HS-27A (cell line): ENCODE results near the gene TRPC3.

Source experiments
- DNase-seq: peaks from one replicate; pipeline ENCODE4 v3.0.0-alpha.2; 2012; ENCODE audit warnings: low read depth, missing footprints

Gene TRPC3

DNA sequence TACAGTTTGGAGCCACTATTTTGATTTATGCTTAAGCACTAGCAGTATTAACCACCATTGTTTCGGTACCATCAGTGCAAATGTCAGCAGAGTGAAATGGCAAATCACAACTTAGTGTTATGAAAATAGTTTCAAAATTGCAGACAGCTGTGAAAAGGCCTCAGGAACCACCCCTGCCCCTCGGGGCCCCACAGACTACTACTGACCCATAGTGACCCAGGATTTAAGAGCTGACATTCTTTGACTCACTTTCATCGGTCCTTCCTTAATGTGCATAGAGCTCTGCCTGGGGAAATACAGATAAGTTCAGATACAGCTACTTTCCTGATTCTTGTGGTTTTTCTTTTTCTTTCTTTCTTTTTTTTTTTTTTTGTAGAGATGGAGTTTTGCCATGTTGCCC is 78.3 kb downstream of the TRPC3 start:
- no peak for DNase-seq

DNA sequence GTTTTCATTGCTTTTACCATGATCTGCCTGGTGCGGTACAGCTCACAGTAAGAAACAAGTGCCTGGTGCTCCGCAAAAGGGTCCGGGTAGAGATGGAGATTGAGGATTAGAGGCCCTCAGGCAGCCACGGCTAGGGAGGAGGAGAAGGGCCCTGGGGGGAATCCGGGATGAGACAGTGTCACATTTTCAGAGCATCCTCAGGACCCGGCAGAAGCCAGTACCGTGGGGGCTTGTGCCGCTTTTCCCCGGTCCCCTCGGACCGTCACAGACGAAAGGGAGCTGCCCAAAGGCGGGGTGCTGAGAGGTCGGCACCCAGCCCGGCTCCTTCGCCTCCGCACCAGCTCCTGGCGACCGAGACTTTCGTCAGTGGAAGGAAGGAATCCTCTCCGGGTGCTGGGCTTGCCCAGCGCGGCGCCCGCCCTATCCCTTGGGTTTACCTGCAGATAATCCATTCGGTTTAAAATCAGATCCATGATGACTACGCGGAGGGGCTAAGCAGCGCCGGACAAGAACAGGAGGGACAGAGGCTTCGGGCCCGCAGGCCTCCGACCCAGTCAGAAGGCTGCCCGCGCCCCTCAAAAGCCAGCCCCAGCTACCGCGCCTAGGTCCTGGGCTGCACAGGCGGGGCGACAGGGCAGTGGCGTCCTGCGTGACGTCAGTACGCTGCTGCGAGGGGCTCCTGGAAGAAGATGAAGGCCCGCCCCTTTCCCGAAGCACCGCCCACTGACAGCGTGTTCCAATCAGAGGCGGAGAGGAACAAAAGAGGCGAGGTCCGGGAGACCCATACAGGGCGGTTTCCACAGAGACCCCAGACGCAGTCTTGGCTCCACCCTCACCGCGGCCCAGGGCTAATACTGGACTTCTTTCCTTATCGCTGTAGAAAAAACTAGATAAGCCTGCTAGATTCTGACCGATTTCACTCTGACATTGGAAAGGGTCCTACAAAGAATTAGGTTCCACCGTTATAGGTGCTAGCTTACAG is 81.7 kb downstream of the TRPC3 start, which contains the start of gene BBS7:
TSS of gene BBS7 (minus strand) at position 634 of the 982 bp plus-strand sequence. CDS start at position 473, 161 bp downstream.
- DNase-seq: peak; percentile 76

- DNase-seq: no peak
Measured at GRCh38 chr4:121863799-121864198, 88.1 kb downstream of the TRPC3 start.

GRCh38 chr4:121861426-121861825 is 90.4 kb downstream of the TRPC3 start:
- DNase-seq: no peak

DNA sequence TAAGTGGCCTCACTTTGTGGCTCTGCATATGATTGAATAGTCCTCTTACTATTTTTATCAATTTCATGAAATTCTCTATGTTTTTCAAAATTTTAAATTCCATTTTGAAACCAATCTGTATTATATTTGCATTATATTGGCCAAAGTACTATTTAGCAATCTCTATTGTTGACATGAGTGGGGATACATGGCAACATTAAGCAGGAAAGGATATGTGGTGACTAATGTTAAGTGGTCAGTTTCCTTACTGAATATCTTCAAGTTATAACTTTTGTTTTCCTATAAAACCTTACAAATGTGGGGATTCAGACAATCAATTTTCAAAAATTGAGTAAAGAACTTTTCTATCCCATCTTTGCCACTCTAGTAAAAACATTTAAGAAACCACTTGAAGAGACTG is 91.7 kb downstream of the TRPC3 start:
- no peak for DNase-seq

DNA sequence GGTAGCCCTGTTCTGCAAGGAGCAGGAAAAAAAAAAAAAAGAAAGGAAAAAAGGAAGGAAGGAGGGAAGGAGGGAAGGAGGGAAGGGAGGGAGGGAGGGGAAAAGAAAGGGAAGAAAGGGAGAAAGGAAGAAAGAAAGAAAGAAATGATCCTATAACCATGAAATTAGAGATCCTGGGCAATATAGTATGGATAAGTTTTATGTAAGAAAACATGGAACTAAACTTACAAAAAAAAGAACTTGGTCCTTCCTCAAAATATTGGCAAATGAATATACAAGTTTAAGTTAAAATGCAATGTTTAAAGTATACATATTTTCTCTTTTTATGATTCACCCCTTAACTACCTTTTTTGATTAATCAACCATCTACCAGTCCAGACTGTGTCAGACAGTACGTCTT is 100.5 kb downstream of the TRPC3 start:
- DNase-seq: no peak

DNA sequence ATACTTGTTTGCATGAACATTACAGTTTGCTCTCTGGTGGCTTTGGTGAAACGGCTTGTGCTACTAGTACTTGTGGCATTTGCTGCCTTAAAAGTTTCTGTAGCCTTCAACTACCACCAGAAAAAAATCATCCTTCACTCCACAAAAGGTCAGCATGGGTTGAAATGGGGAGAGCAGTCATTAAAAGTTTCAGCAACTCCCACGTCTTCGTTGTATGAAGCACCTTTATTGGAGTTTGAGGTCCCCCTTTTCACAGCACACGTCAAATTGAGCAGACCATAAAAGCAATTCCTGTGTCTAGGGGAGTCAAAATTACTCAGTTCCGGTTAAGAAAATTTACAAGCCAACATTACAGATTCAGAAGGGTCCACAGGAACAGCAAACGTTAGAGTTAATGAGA is 105.2 kb downstream of the TRPC3 start:
- DNase-seq: no peak

GRCh38 chr4:121842862-121843261 is 109.0 kb downstream of the TRPC3 start:
- DNase-seq: no peak

DNA sequence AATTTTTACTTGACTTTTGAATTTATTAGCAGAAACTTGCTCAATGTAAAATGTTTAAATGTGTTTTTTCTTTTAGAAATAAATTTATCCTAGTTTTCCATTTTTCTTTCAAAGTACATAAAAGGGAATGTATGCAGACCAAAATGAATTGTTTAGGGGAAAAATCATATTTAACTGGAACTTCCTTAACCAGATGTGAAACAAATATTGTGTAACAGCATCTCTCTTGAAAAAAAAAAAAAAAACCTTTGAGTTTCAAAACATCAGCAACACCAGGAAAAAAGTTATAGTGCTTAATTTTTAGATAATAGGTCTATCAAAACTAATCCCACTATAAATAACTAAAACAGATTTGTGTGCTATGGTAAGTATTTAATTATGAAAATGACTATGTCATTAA is 113.7 kb downstream of the TRPC3 start:
- no peak for DNase-seq

DNA sequence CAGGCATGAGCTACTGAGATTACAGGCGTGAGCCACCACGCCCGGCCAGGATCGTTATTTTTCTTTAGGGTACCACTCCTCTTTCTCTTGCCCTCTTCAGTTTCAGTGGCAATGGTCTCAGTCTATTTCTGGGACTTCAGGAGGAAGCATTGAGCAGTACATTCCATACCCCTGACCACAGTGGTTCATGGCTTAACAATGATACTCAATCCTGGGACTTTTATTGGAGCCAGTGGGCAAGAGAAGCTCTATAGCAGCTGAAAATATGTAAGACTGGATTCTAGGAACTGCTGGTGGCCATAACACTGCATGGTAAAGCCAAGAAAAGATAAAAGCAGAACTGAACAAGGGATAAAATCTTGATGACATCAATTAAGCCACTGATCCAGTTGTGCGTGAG is 122.3 kb downstream of the TRPC3 start:
- peak; percentile 9 for DNase-seq
